ENCODE results near the gene DFFA.
"Not testable (repeated sequence)": the region's sequence is repeated elsewhere in the genome, so short reads cannot be mapped to it uniquely, and the experiment has no call there.

DFFA gene

GRCh38 chr1:10429868-10430215 is 42.5 kb downstream of the DFFA start:
- no peak overlapping the region for H3K27ac ChIP-seq
- H3K27me3 ChIP-seq (replicated peaks): no peaks in the 10 kb centered on the region
- H3K4me3 ChIP-seq (ENCODE audit: low read depth, low read length): peak overlapping the region; percentile 58
- in situ Hi-C loops (cut with HindIII; ENCODE audit: low pct_ligation_motif_present, low sequenced_read_pairs): no loop called here
- TF ChIP-seq CTCF (IDR thresholded peaks at IDR 0.05; ENCODE audit: low read depth, low read length, missing control alignments): no peak
- DNase-seq: no peak
- H3K36me3 ChIP-seq (replicated peaks): no peaks in the 10 kb centered on the region

GRCh38 chr1:10428984-10429383 is 43.3 kb downstream of the DFFA start:
- DNase-seq: no peak
- no peaks in the 10 kb centered on the region for H3K36me3 ChIP-seq (replicated peaks)
- no peak overlapping the region for H3K4me3 ChIP-seq (ENCODE audit: low read depth, low read length)
- no peak for TF ChIP-seq CTCF (IDR thresholded peaks at IDR 0.05; ENCODE audit: low read depth, low read length, missing control alignments)
- no peaks in the 10 kb centered on the region for H3K27me3 ChIP-seq (replicated peaks)
- H3K27ac ChIP-seq: no peak overlapping the region
- in situ Hi-C loops (cut with HindIII; ENCODE audit: low pct_ligation_motif_present, low sequenced_read_pairs): no loop called here

GRCh38 chr1:10426535-10426848 is 45.8 kb downstream of the DFFA start:
- H3K36me3 ChIP-seq (replicated peaks); H3K4me3 ChIP-seq (ENCODE audit: low read depth, low read length); DNase-seq; H3K27ac ChIP-seq; H3K27me3 ChIP-seq (replicated peaks); in situ Hi-C loops (cut with HindIII; ENCODE audit: low pct_ligation_motif_present, low sequenced_read_pairs): not testable (repeated sequence)

- DNase-seq; H3K36me3 ChIP-seq (replicated peaks); H3K27me3 ChIP-seq (replicated peaks); in situ Hi-C loops (cut with HindIII; ENCODE audit: low pct_ligation_motif_present, low sequenced_read_pairs); H3K4me3 ChIP-seq (ENCODE audit: low read depth, low read length); H3K27ac ChIP-seq: not testable (repeated sequence)
Measured at GRCh38 chr1:10425826-10426534, 46.3 kb downstream of the DFFA start.

- Histone ChIP-seq H3K36me3 (replicated peaks) (peaks cover 14% of the 10 kb centered on the region), H3K27me3 (replicated peaks) (no peaks in the 10 kb centered on the region), H3K4me3 (ENCODE audit: low read depth, low read length) (no peak overlapping the region), H3K27ac (no peak overlapping the region)
- in situ Hi-C loops (cut with HindIII; ENCODE audit: low pct_ligation_motif_present, low sequenced_read_pairs): no loop called here
- no peak for DNase-seq
- no peak for TF ChIP-seq CTCF (IDR thresholded peaks at IDR 0.05; ENCODE audit: low read depth, low read length, missing control alignments)
Measured at GRCh38 chr1:10424651-10425050, 47.7 kb downstream of the DFFA start.

- no peak overlapping the region for H3K27ac ChIP-seq
- H3K36me3 ChIP-seq (replicated peaks): peaks cover 20% of the 10 kb centered on the region
- DNase-seq: no peak
- in situ Hi-C loops (cut with HindIII; ENCODE audit: low pct_ligation_motif_present, low sequenced_read_pairs): no loop called here
- H3K4me3 ChIP-seq (ENCODE audit: low read depth, low read length): no peak overlapping the region
- H3K27me3 ChIP-seq (replicated peaks): no peaks in the 10 kb centered on the region
- no peak for TF ChIP-seq CTCF (IDR thresholded peaks at IDR 0.05; ENCODE audit: low read depth, low read length, missing control alignments)
Measured at GRCh38 chr1:10424034-10424433, 48.3 kb downstream of the DFFA start.

- Histone ChIP-seq H3K27ac (no peak overlapping the region), H3K27me3 (replicated peaks) (no peaks in the 10 kb centered on the region), H3K4me3 (ENCODE audit: low read depth, low read length) (no peak overlapping the region), H3K36me3 (replicated peaks) (peaks cover 38% of the 10 kb centered on the region)
- in situ Hi-C loops (cut with HindIII; ENCODE audit: low pct_ligation_motif_present, low sequenced_read_pairs): no loop called here
- no peak for DNase-seq
- TF ChIP-seq CTCF (IDR thresholded peaks at IDR 0.05; ENCODE audit: low read depth, low read length, missing control alignments): no peak
Measured at GRCh38 chr1:10421637-10422036, 50.7 kb downstream of the DFFA start.

Data from brain microvascular endothelial cell (primary cell).